K562 (cell line): Measurements from ENCODE around the gene BIRC3. TPM values are rescaled to one million over a fixed set of nuclear protein-coding genes. Genes with fewer than 3 reads are reported as not detected.
A peak's percentile ranks its signal among the peaks of the same experiment; 100 is the strongest.

Experiments
- ATAC-seq: fragments of 200-7000 bp; cut with Tn5 transposase; 3 replicates; pipeline ENCODE4 v1.9.1; 2020; ENCODE audit warnings: moderate library complexity
- BruUV-seq: library from RNA; stranded (reverse); fragments of 400-500 nt; replicated peaks from 2 replicates; lab custom pipeline; 2021; lab: Mats Ljungman, UMichigan
- CTCF ChIA-PET: fragments of 300-600 bp; formaldehyde crosslinking; extraction: SDS; loops from one replicate; lab custom pipeline; 2021; ENCODE audit warnings: low intra/inter-chr PET ratio; lab: Yijun Ruan, JAX
- POLR2A ChIA-PET: fragments of 300-600, 350-650 bp; sonication (Branson Sonifier 250); formaldehyde crosslinking; extraction: SDS; loops from one replicate; lab custom pipeline; 2021; ENCODE audit warnings: antibody characterized with exemption, inconsistent platforms; lab: Yijun Ruan, JAX
- DNase-seq, 4 experiments: peaks; one replicate each; pipeline versions ENCODE4 v3.0.0 to v3.0.0-alpha.2; 2011 to 2018; ENCODE audit warnings: low spot score in 3 of 4, mixed read lengths in 3 of 4; ENCODE audit errors: extremely low read depth in 1 of 4
- FAIRE-seq: peaks from 2 replicates; lab custom pipeline; 2011; peaks lifted over from hg19 to GRCh38; lab: Jason Lieb, UNC
- H2AFZ ChIP-seq: 2 replicates; pipeline ENCODE4 v1.6.0; 2011; ENCODE audit warnings: low read depth, low read length, control low read depth, inconsistent platforms
- H3K27ac ChIP-seq: fragments of 200-600 bp; 3 replicates; pipeline ENCODE4 v1.8.0; 2011; ENCODE audit warnings: low read depth, mild to moderate bottlenecking, control low read depth, inconsistent platforms, low read length, moderate library complexity, mixed read lengths; ENCODE audit errors: extremely low read depth
- H3K27me3 ChIP-seq, 2 experiments: fragments of 300-600 bp in 1 of 2; 2 replicates in 1 of 2; 3 replicates in 1 of 2; pipeline versions ENCODE4 v1.6.0 to v1.8.0; 2011; ENCODE audit warnings: inconsistent platforms in 2 of 2, low read length in 2 of 2, mild to moderate bottlenecking in 1 of 2, mixed read lengths in 1 of 2, moderate library complexity in 1 of 2; ENCODE audit not compliant: control insufficient read depth in 2 of 2, insufficient read depth in 2 of 2
- H3K36me3 ChIP-seq: fragments of 300-600 bp; 3 replicates; pipeline ENCODE4 v1.8.0; 2011; ENCODE audit warnings: mild to moderate bottlenecking, low read length, inconsistent platforms; ENCODE audit not compliant: control insufficient read depth, insufficient read depth
- H3K4me1 ChIP-seq, 2 experiments: fragments of 200-600 bp in 1 of 2; replicated peaks in 1 of 2; 2 replicates in 1 of 2; 3 replicates in 1 of 2; pipeline versions ENCODE4 v1.5.1 to v1.8.0; 2011; ENCODE audit warnings: inconsistent platforms in 2 of 2, low read length in 2 of 2, mild to moderate bottlenecking in 1 of 2, mixed read lengths in 1 of 2, moderate library complexity in 1 of 2; ENCODE audit not compliant: control insufficient read depth in 2 of 2, insufficient read depth in 2 of 2
- H3K4me2 ChIP-seq: 2 replicates; pipeline ENCODE4 v1.6.1; 2011; ENCODE audit warnings: low read length, control low read depth, inconsistent platforms, mixed read lengths; ENCODE audit not compliant: insufficient read depth
- H3K4me3 ChIP-seq: fragments of 200-600 bp; sonication (generic), shearing (Covaris generic); 2 replicates; pipeline ENCODE4 v1.5.1; 2016; ENCODE audit warnings: control low read depth, inconsistent platforms
- H3K79me2 ChIP-seq: fragments of 200-600 bp; 3 replicates; pipeline ENCODE4 v1.8.0; 2011; ENCODE audit warnings: low read length, inconsistent platforms; ENCODE audit not compliant: control insufficient read depth, insufficient read depth
- H3K9ac ChIP-seq, 2 experiments: 2 replicates each; pipeline versions ENCODE4 v1.6.0 to v1.6.1; 2011; ENCODE audit warnings: low read depth in 2 of 2, low read length in 2 of 2, control low read depth in 1 of 2, inconsistent platforms in 1 of 2, mild to moderate bottlenecking in 1 of 2, mixed read lengths in 1 of 2; ENCODE audit not compliant: insufficient read depth in 1 of 2
- H3K9me1 ChIP-seq: one replicate; pipeline ENCODE4 v1.6.0; 2011; ENCODE audit warnings: inconsistent platforms, mild to moderate bottlenecking, low read length, moderate library complexity; ENCODE audit not compliant: control insufficient read depth, insufficient read depth
- H3K9me3 ChIP-seq: replicated peaks from 2 replicates; pipeline ENCODE4 v1.5.1; 2011; ENCODE audit warnings: low read depth, low read length, inconsistent platforms; ENCODE audit not compliant: control insufficient read depth, insufficient read depth
- H4K20me1 ChIP-seq: replicated peaks from 2 replicates; pipeline ENCODE4 v1.6.1; 2011; ENCODE audit warnings: low read length, inconsistent platforms, mixed read lengths; ENCODE audit not compliant: control insufficient read depth, insufficient read depth
- C11orf30 ChIP-seq: fragments of 450-650 bp; IDR thresholded peaks from 2 replicates; pipeline ENCODE4 v1.6.1; 2016; ENCODE audit warnings: low read depth, mild to moderate bottlenecking
- CCNT2 ChIP-seq: IDR thresholded peaks from 2 replicates; pipeline ENCODE4 v1.6.1; 2011; ENCODE audit warnings: borderline replicate concordance, low read depth, mild to moderate bottlenecking, moderate library complexity, mixed read lengths, low read length; ENCODE audit not compliant: insufficient read length; ENCODE audit errors: extremely low read depth
- CEBPB ChIP-seq: fragments of 450-650 bp; IDR thresholded peaks from 2 replicates; pipeline ENCODE4 v1.6.1; 2016; ENCODE audit warnings: missing genetic modification characterization, missing compliant biosample characterization
- CREM ChIP-seq: IDR thresholded peaks from 2 replicates; pipeline ENCODE4 v1.6.1; 2014; ENCODE audit warnings: antibody characterized with exemption, low read depth
- CTBP1 ChIP-seq: fragments of 450-650 bp; IDR thresholded peaks from 2 replicates; pipeline ENCODE4 v1.6.1; 2016; ENCODE audit warnings: borderline replicate concordance
- GTF2A2 ChIP-seq: IDR thresholded peaks from 2 replicates; pipeline ENCODE4 v1.6.1; 2016; ENCODE audit warnings: mild to moderate bottlenecking, missing genetic modification characterization, missing compliant biosample characterization
- NFE2 ChIP-seq: IDR thresholded peaks from 2 replicates; pipeline ENCODE4 v1.6.1; 2014; ENCODE audit warnings: antibody characterized with exemption, low read depth
- NFE2L1 ChIP-seq: fragments of 450-650 bp; IDR thresholded peaks from 2 replicates; pipeline ENCODE4 v1.6.1; 2016; ENCODE audit warnings: missing genetic modification characterization, low read depth, mild to moderate bottlenecking, missing compliant biosample characterization, moderate library complexity, borderline replicate concordance
- NR2C2 ChIP-seq, 2 experiments: fragments of 200-800 bp in 1 of 2; sonication (Bioruptor generic) in 1 of 2; sonication (generic) in 1 of 2; formaldehyde crosslinking in 1 of 2; IDR thresholded peaks; 2 replicates each; pipeline versions ENCODE4 v1.6.1 to v1.8.0; 2016 to 2022; ENCODE audit warnings: mild to moderate bottlenecking in 1 of 2, missing compliant biosample characterization in 1 of 2, missing genetic modification characterization in 1 of 2, missing genetic modification reagents in 1 of 2
- SMAD2 ChIP-seq: fragments of 150-350 bp; IDR thresholded peaks from 2 replicates; pipeline ENCODE4 v1.6.1; 2014; ENCODE audit warnings: low read depth, mild to moderate bottlenecking, low read length
- SMAD3 ChIP-seq: fragments of 450-650 bp; formaldehyde crosslinking; conservative IDR thresholded peaks from 2 replicates; pipeline ENCODE4 v1.4.0; 2020; ENCODE audit warnings: mild to moderate bottlenecking
- TCFL5 ChIP-seq: fragments of 250-450 bp; sonication (Bioruptor Pico); conservative IDR thresholded peaks from 2 replicates; pipeline ENCODE4 v1.6.1; 2021; ENCODE audit warnings: mild to moderate bottlenecking, moderate library complexity, matching md5 sums
- ZC3H8 ChIP-seq: fragments of 450-650 bp; IDR thresholded peaks from 2 replicates; pipeline ENCODE4 v1.6.1; 2017
- ZNF121 ChIP-seq: sonication (generic); formaldehyde crosslinking; conservative IDR thresholded peaks from 2 replicates; pipeline ENCODE4 v1.8.0; 2022; ENCODE audit warnings: missing genetic modification reagents
- ZNF24 ChIP-seq: fragments of 450-650 bp; IDR thresholded peaks from 2 replicates; pipeline ENCODE4 v1.6.1; 2016
- ZNF316 ChIP-seq: fragments of 450-650 bp; IDR thresholded peaks from 2 replicates; pipeline ENCODE4 v1.6.1; 2016
- ZNF589 ChIP-seq: fragments of 200-800 bp; sonication (Bioruptor generic); IDR thresholded peaks from 2 replicates; pipeline ENCODE4 v1.6.1; 2016; ENCODE audit warnings: low read depth, missing genetic modification characterization, missing compliant biosample characterization
- ZSCAN32 ChIP-seq: fragments of 450-650 bp; formaldehyde crosslinking; IDR thresholded peaks from 2 replicates; pipeline ENCODE4 v1.4.0; 2020; ENCODE audit warnings: mild to moderate bottlenecking, moderate library complexity
- WGBS: fragments of 100-300 bp; shearing (Covaris generic); methylation state at CpG from one replicate; pipeline ENCODE4 v1.1.6; 2016; ENCODE audit warnings: low coverage, mixed read lengths; ENCODE audit not compliant: insufficient coverage; ENCODE audit errors: missing lambda C conversion rate; 5-methylcytosine and 5-hydroxymethylcytosine counted together
- in situ Hi-C: fragments of 300-500 bp; cut with MboI; formaldehyde crosslinking; loops from 4 replicates; pipeline ENCODE4 v1.15.0; 2018; ENCODE audit warnings: inconsistent platforms, mixed read lengths
- intact Hi-C: fragments of 100-400 bp; cut with micrococcal nuclease; formaldehyde crosslinking; loops from 2 replicates; pipeline ENCODE4 v1.14.2; 2022
- polyA plus RNA-seq, 8 experiments: library from polyadenylated mRNA; depleted of rRNA in 4 of 8; stranded (reverse) in 5 of 8; unstranded in 3 of 8; fragments of >200 nt; fragmentation: Nextera tagmentation in 2 of 8; fragmentation: Illumina TruSeq in 1 of 8; extraction: Ambion mirVana in 2 of 8; extraction: Trizol in 1 of 8; gene quantifications; 2 replicates each; pipeline versions ENCODE4 v1.2.1 to v1.2.3, GENCODE V29; 2011 to 2014; ENCODE audit warnings: inconsistent platforms in 1 of 8, missing spikeins in 1 of 8
- total RNA-seq, 7 experiments: library from RNA; depleted of rRNA in 6 of 7; stranded (reverse); fragments of >200 nt in 6 of 7; fragmentation: Illumina TruSeq in 2 of 7; extraction: Trizol in 2 of 7; gene quantifications; 2 replicates each; pipeline versions ENCODE4 v1.2.1 to v1.2.3, GENCODE V29; 2011 to 2021; ENCODE audit warnings: low replicate concordance in 1 of 7
- TF ChIP-seq, protein P1 (sequence below): fragments of 250-450 bp; sonication (Bioruptor Pico); IDR thresholded peaks from 2 replicates; pipeline ENCODE4 v1.5.0; 2021; ENCODE audit warnings: mild to moderate bottlenecking, borderline replicate concordance

The BIRC3 gene
- total and polyA plus RNA-seq, 9 of the 15 experiments (the other 6 are each of a cell fraction or from before 2014, with no cell fraction given): 0.08 to 0.42 (median 0.18) TPM

DNA sequence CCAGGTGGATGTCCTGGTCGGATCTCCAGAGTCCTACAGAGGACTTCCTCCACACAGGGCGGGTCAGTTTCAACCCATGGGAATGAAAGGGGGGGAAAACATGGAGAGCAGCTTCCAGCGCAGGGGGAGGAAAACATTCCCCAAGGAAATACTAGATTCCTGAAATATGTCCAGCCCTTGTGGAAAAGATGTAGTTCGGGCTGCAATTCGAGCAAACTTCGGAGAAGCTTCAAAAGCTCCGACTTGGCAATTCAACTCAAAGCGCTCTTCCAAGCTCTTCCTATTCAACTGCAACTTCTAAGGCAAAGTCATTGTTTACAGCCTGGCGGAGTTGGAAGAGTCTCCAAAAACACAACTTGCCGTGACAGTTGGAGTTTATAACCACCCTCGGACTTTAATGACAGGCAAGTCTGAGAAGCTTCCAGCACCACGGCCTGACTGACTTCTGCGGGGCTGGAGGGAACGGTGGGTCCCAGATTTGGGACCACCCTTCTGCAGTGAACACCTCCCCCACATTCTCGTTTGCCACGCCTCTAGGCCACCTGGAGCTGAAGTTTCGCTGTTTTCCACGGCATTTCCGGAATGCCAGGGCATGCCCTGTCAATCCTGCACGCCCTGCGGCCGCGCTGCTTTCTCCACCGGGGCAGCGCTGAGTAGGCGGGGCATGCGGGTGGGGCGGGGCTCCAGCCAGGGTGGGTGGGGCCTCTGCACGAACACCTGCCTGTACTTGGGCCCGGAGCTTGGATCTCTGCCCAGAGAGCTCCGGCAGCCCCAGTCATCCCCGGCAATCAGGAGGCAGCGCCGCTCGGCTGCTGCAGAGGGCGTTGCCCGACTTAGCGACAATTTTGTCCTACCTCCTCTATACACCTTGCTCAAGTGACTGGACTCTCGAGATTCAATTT lies 49.0 kb upstream of the BIRC3 start (continued):
- TF ChIP-seq, protein P1, sequence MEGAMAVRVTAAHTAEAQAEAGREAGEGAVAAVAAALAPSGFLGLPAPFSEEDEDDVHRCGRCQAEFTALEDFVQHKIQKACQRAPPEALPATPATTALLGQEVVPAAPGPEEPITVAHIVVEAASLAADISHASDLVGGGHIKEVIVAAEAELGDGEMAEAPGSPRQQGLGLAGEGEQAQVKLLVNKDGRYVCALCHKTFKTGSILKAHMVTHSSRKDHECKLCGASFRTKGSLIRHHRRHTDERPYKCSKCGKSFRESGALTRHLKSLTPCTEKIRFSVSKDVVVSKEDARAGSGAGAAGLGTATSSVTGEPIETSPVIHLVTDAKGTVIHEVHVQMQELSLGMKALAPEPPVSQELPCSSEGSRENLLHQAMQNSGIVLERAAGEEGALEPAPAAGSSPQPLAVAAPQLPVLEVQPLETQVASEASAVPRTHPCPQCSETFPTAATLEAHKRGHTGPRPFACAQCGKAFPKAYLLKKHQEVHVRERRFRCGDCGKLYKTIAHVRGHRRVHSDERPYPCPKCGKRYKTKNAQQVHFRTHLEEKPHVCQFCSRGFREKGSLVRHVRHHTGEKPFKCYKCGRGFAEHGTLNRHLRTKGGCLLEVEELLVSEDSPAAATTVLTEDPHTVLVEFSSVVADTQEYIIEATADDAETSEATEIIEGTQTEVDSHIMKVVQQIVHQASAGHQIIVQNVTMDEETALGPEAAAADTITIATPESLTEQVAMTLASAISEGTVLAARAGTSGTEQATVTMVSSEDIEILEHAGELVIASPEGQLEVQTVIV (CRISPR knock-in tag): no peak
- TF ChIP-seq ZSCAN32 (CRISPR knock-in tag) (no peak), CREM (peak; percentile 50; the same call in 1 of the 2 replicates), ZNF121 (CRISPR knock-in tag) (no peak), SMAD2 (no peak), ZNF24 (no peak)
- TF ChIP-seq, all 486 proteins: peak for 26

DNA sequence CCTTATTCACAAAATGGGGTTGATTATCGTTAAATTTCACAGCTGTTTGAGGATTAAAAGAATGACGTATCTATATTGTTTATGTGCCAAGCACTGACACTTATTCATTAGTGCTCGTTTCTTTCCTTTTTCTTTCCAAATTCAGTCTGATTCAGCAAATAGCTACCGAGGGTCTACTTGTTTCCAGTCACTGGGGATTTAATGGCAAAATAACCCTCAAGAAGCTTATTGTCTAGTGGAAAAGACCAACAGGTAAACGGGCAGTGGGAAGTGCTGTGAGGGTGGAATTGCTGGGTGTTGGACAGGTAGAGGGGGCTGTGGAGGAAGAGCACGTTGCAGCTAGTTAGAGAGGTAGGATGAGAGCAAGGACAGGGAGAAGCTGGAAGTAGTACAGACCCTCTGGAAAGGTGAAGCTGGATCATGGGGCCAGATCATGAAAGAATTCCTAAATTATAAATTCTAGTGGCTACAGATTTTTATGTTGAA lies 48.3 kb upstream of the BIRC3 start:
- no TSS peak for BruUV-seq
- peaks cover 2 to 6% of the 10 kb centered on the region in 2 experiments; a peak in 3 of 5 replicates for H3K27me3 ChIP-seq
- peaks cover 10 to 15% of the 10 kb centered on the region in 2 experiments for H3K4me1 ChIP-seq
- H3K9me3 ChIP-seq: no peaks in the 10 kb centered on the region
- H3K4me2 ChIP-seq: peak overlapping the region; percentile 65
- H2AFZ ChIP-seq: peak overlapping the region; percentile 73; the same call in 1 of the 2 replicates
- intact Hi-C loops: no loop called here
- DNase-seq: no peak
- H3K9me1 ChIP-seq: no peaks in the 10 kb centered on the region
- POLR2A ChIA-PET: interaction anchor here (0.6 to 2.2 kb wide), 5 partner anchors 14 to 223 kb away, joined by 3 to 5 read pairs (median 3); no protein-coding TSS in a partner anchor
- H3K9ac ChIP-seq: no peak overlapping the region; a peak in 1 of 4 replicates
- no peak for FAIRE-seq
- ATAC-seq: no peak
- no peak overlapping the region for H3K27ac ChIP-seq
- H3K4me3 ChIP-seq: no peak overlapping the region
- in situ Hi-C loops: no loop called here
- no peaks in the 10 kb centered on the region for H4K20me1 ChIP-seq
- CTCF ChIA-PET: interaction anchor here (1.1 kb wide), 1 partner anchor 73 kb away, joined by 3 read pairs; no protein-coding TSS in a partner anchor
- WGBS: 0% methylated on average over 5 of the region's 6 CpGs
- no peaks in the 10 kb centered on the region for H3K79me2 ChIP-seq
- no peaks in the 10 kb centered on the region for H3K36me3 ChIP-seq
- TF ChIP-seq ZNF316 (peak; percentile 61), NR2C2 (CRISPR knock-in tag; IDR thresholded peaks at IDR 0.05) (no peak), NR2C2 (tag; IDR thresholded peaks at IDR 0.05) (no peak), NFE2L1 (no peak), ZNF589 (CRISPR knock-in tag) (no peak), CTBP1 (0 out of 2 replicates have a peak, but pooled peaks have one; percentile 4), NFE2 (0 out of 2 replicates have a peak, but pooled peaks have one; percentile 0), SMAD3 (CRISPR knock-in tag) (no peak), CCNT2 (no peak), C11orf30 (peak; percentile 62), ZC3H8 (no peak), CEBPB (no peak), TCFL5 (CRISPR knock-in tag) (no peak), GTF2A2 (tag) (no peak)
